HEK293T (cell line): ENCODE results near the gene WNT2B.

Source experiments
- CTCF ChIA-PET: fragments of 350-600 bp; formaldehyde crosslinking; extraction: SDS; loops from one replicate; lab custom pipeline; 2021; ENCODE audit warnings: antibody characterized with exemption, inconsistent platforms; lab: Yijun Ruan, JAX
- POLR2A ChIA-PET: fragments of 350-600 bp; formaldehyde crosslinking; extraction: SDS; loops from one replicate; lab custom pipeline; 2020; ENCODE audit warnings: antibody characterized with exemption, inconsistent platforms; lab: Yijun Ruan, JAX
- DNase-seq: peaks from one replicate; pipeline ENCODE4 v3.0.0; 2012; ENCODE audit warnings: mixed read lengths; ENCODE audit errors: extremely low spot score
- ARNT ChIP-seq: fragments of 450-650 bp; IDR thresholded peaks from 2 replicates; pipeline ENCODE4 v1.6.1; 2017; ENCODE audit warnings: mild to moderate bottlenecking
- BHLHE40 ChIP-seq: fragments of 450-650 bp; IDR thresholded peaks from 2 replicates; pipeline ENCODE4 v1.6.1; 2016; ENCODE audit warnings: mild to moderate bottlenecking, moderate library complexity, borderline replicate concordance
- CTBP1 ChIP-seq: fragments of 450-650 bp; IDR thresholded peaks from 2 replicates; pipeline ENCODE4 v1.6.1; 2016; ENCODE audit warnings: borderline replicate concordance
- ELF4 ChIP-seq: fragments of 450-650 bp; IDR thresholded peaks from 2 replicates; pipeline ENCODE4 v1.6.1; 2017; ENCODE audit warnings: antibody characterized with exemption
- FOXA1 ChIP-seq: fragments of 450-650 bp; IDR thresholded peaks from 2 replicates; pipeline ENCODE4 v1.6.1; 2016; ENCODE audit warnings: mild to moderate bottlenecking
- FOXK2 ChIP-seq: fragments of 450-650 bp; IDR thresholded peaks from 2 replicates; pipeline ENCODE4 v1.6.1; 2016; ENCODE audit warnings: mild to moderate bottlenecking
- FOXM1 ChIP-seq: fragments of 450-650 bp; IDR thresholded peaks from 2 replicates; pipeline ENCODE4 v1.6.1; 2017; ENCODE audit warnings: mild to moderate bottlenecking, borderline replicate concordance
- HDGF ChIP-seq: fragments of 450-650 bp; IDR thresholded peaks from 2 replicates; pipeline ENCODE4 v1.6.1; 2017; ENCODE audit warnings: antibody characterized with exemption, borderline replicate concordance
- L3MBTL2 ChIP-seq: fragments of 450-650 bp; conservative IDR thresholded peaks from 2 replicates; pipeline ENCODE4 v1.6.1; 2016; ENCODE audit warnings: mild to moderate bottlenecking
- LEF1 ChIP-seq: fragments of 450-650 bp; IDR thresholded peaks from 2 replicates; pipeline ENCODE4 v1.6.1; 2017; ENCODE audit warnings: mild to moderate bottlenecking, borderline replicate concordance
- NFRKB ChIP-seq: fragments of 450-650 bp; IDR thresholded peaks from 2 replicates; pipeline ENCODE4 v1.6.1; 2016; ENCODE audit warnings: mild to moderate bottlenecking, moderate library complexity
- PKNOX1 ChIP-seq: fragments of 450-650 bp; IDR thresholded peaks from 2 replicates; pipeline ENCODE4 v1.6.1; 2016
- SP1 ChIP-seq: fragments of 450-650 bp; IDR thresholded peaks from 2 replicates; pipeline ENCODE4 v1.6.1; 2017
- SUZ12 ChIP-seq: fragments of 450-650 bp; IDR thresholded peaks from 2 replicates; pipeline ENCODE4 v1.6.1; 2016; ENCODE audit warnings: mild to moderate bottlenecking
- TARDBP ChIP-seq: fragments of 450-650 bp; IDR thresholded peaks from 2 replicates; pipeline ENCODE4 v1.6.1; 2016
- ZNF384 ChIP-seq: fragments of 450-650 bp; IDR thresholded peaks from 2 replicates; pipeline ENCODE4 v1.6.1; 2016

The WNT2B gene

GRCh38 chr1:112527266-112528010 is 18.7 kb downstream of the WNT2B start:
- ChIA-PET CTCF (no interaction called here), POLR2A (no interaction called here)
- TF ChIP-seq HDGF (no peak), TARDBP (no peak), LEF1 (no peak), BHLHE40 (no peak), ELF4 (no peak), L3MBTL2 (no peak), ARNT (no peak), PKNOX1 (no peak), FOXA1 (no peak)
- no peak for DNase-seq

- CTCF ChIA-PET: no interaction called here
- POLR2A ChIA-PET: no interaction called here
- DNase-seq: no peak
- no peak for TF ChIP-seq PKNOX1
- no peak for TF ChIP-seq CTBP1
- no peak for TF ChIP-seq SUZ12
- no peak for TF ChIP-seq FOXK2
- TF ChIP-seq FOXA1: no peak
- TF ChIP-seq HDGF: no peak
- no peak for TF ChIP-seq ZNF384
- no peak for TF ChIP-seq BHLHE40
- no peak for TF ChIP-seq ELF4
- TF ChIP-seq L3MBTL2: no peak
- no peak for TF ChIP-seq LEF1
- no peak for TF ChIP-seq ARNT
- no peak for TF ChIP-seq TARDBP
- no peak for TF ChIP-seq SP1
- no peak for TF ChIP-seq FOXM1
- no peak for TF ChIP-seq NFRKB
Observed at GRCh38 chr1:112528076-112528475, 19.3 kb downstream of the WNT2B start.

- no peak for TF ChIP-seq FOXK2
- no peak for TF ChIP-seq CTBP1
- no peak for TF ChIP-seq TARDBP
- ChIA-PET POLR2A (no interaction called here), CTCF (no interaction called here)
- no peak for DNase-seq
Observed at GRCh38 chr1:112529301-112529700, 20.5 kb downstream of the WNT2B start.

- no peak for TF ChIP-seq FOXA1
- TF ChIP-seq ELF4: no peak
- TF ChIP-seq ARNT: no peak
- TF ChIP-seq FOXK2: no peak
- TF ChIP-seq FOXM1: no peak
- no peak for TF ChIP-seq BHLHE40
- TF ChIP-seq TARDBP: no peak
- TF ChIP-seq NFRKB: no peak
- no peak for TF ChIP-seq HDGF
- DNase-seq: no peak
- POLR2A ChIA-PET: interaction anchor here (1.0 kb wide), 1 partner anchor 23 kb away, joined by 3 read pairs; no protein-coding TSS in a partner anchor
- CTCF ChIA-PET: interaction anchor here (0.7 to 1.1 kb wide), 2 partner anchors 8 to 17 kb away, joined by 3 read pairs; no protein-coding TSS in a partner anchor
Observed at GRCh38 chr1:112530832-112531231, 22.1 kb downstream of the WNT2B start.

GRCh38 chr1:112532064-112532463 is 23.3 kb downstream of the WNT2B start:
- POLR2A ChIA-PET: no interaction called here
- no peak for DNase-seq
- TF ChIP-seq BHLHE40: no peak
- no peak for TF ChIP-seq CTBP1
- no peak for TF ChIP-seq NFRKB
- no peak for TF ChIP-seq ZNF384
- no peak for TF ChIP-seq SUZ12
- TF ChIP-seq ARNT: no peak
- TF ChIP-seq L3MBTL2: no peak
- TF ChIP-seq FOXM1: no peak
- no peak for TF ChIP-seq LEF1
- no peak for TF ChIP-seq ELF4
- TF ChIP-seq TARDBP: no peak
- TF ChIP-seq HDGF: no peak
- TF ChIP-seq PKNOX1: no peak
- TF ChIP-seq SP1: no peak
- no peak for TF ChIP-seq FOXK2
- TF ChIP-seq FOXA1: no peak
- CTCF ChIA-PET: interaction anchor here (1.1 kb wide), 1 partner anchor 19 kb away, joined by 3 read pairs; no protein-coding TSS in a partner anchor

GRCh38 chr1:112533029-112533428 is 24.3 kb downstream of the WNT2B start:
- TF ChIP-seq FOXM1 (no peak), LEF1 (no peak), CTBP1 (no peak), FOXA1 (no peak), SP1 (no peak), BHLHE40 (no peak), FOXK2 (no peak), SUZ12 (no peak), NFRKB (no peak), ARNT (no peak), ELF4 (no peak), TARDBP (no peak)
- CTCF ChIA-PET: no interaction called here
- no peak for DNase-seq
- POLR2A ChIA-PET: no interaction called here
